Hepatocyte (in vitro differentiated cells): ENCODE measurements around the gene JRKL.
"Not testable (repeated sequence)": the region's sequence is repeated elsewhere in the genome, so short reads cannot be mapped to it uniquely, and the experiment has no call there.

ENCODE experiments used
- EZH2 ChIP-seq: fragments of 200-600 bp; sonication (generic); IDR thresholded peaks from 2 replicates; pipeline ENCODE4 v1.6.1; 2016; ENCODE audit warnings: antibody characterized with exemption, mild to moderate bottlenecking, borderline replicate concordance
- TF ChIP-seq, protein P1 (sequence below): fragments of 200-600 bp; sonication (generic); IDR thresholded peaks from 2 replicates; pipeline ENCODE4 v1.5.1; 2016; ENCODE audit warnings: antibody characterized with exemption, mild to moderate bottlenecking; ENCODE audit not compliant: poor library complexity

GRCh38 chr11:96411412-96411811 lies 21.6 kb downstream of the JRKL start:
- TF ChIP-seq, protein P1, sequence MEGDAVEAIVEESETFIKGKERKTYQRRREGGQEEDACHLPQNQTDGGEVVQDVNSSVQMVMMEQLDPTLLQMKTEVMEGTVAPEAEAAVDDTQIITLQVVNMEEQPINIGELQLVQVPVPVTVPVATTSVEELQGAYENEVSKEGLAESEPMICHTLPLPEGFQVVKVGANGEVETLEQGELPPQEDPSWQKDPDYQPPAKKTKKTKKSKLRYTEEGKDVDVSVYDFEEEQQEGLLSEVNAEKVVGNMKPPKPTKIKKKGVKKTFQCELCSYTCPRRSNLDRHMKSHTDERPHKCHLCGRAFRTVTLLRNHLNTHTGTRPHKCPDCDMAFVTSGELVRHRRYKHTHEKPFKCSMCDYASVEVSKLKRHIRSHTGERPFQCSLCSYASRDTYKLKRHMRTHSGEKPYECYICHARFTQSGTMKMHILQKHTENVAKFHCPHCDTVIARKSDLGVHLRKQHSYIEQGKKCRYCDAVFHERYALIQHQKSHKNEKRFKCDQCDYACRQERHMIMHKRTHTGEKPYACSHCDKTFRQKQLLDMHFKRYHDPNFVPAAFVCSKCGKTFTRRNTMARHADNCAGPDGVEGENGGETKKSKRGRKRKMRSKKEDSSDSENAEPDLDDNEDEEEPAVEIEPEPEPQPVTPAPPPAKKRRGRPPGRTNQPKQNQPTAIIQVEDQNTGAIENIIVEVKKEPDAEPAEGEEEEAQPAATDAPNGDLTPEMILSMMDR, result not testable (repeated sequence)
- not testable (repeated sequence) for TF ChIP-seq EZH2
